Astrocyte (in vitro differentiated cells and primary cell): ENCODE results near the gene RSF1. TPM values are rescaled to one million over a fixed set of nuclear protein-coding genes. Genes with fewer than 3 reads are reported as not detected.
A peak's percentile ranks its signal among the peaks of the same experiment; 100 is the strongest.

Experiments used
- DNase-seq: peaks from one replicate; pipeline ENCODE4 v3.0.0-alpha.2; 2010; ENCODE audit warnings: low read depth
- FAIRE-seq: peaks from 2 replicates; lab custom pipeline; 2011; peaks lifted over from hg19 to GRCh38; lab: Jason Lieb, UNC
- H2AFZ ChIP-seq: 2 replicates; pipeline ENCODE4 v1.6.0; 2012; ENCODE audit warnings: low read depth, low read length, inconsistent platforms
- H3K27ac ChIP-seq: 2 replicates; pipeline ENCODE4 v1.5.1; 2011; ENCODE audit warnings: low read depth, low read length, inconsistent platforms
- H3K27me3 ChIP-seq: 2 replicates; pipeline ENCODE4 v1.6.0; 2011; ENCODE audit warnings: low read length, inconsistent platforms; ENCODE audit not compliant: insufficient read depth
- H3K36me3 ChIP-seq: 2 replicates; pipeline ENCODE4 v1.5.1; 2011; ENCODE audit warnings: low read length, inconsistent platforms; ENCODE audit not compliant: insufficient read depth
- H3K4me1 ChIP-seq: 2 replicates; pipeline ENCODE4 v1.5.1; 2011; ENCODE audit warnings: low read length, inconsistent platforms; ENCODE audit not compliant: insufficient read depth
- H3K4me2 ChIP-seq: 2 replicates; pipeline ENCODE4 v1.6.0; 2012; ENCODE audit warnings: low read length, inconsistent platforms
- H3K4me3 ChIP-seq: 2 replicates; pipeline ENCODE4 v1.5.1; 2011; ENCODE audit warnings: low read depth, mild to moderate bottlenecking, low read length, inconsistent platforms; ENCODE audit not compliant: insufficient read depth
- H3K79me2 ChIP-seq: 2 replicates; pipeline ENCODE4 v1.6.0; 2012; ENCODE audit warnings: mild to moderate bottlenecking, low read length, inconsistent platforms; ENCODE audit not compliant: insufficient read depth
- H3K9ac ChIP-seq: 2 replicates; pipeline ENCODE4 v1.6.0; 2012; ENCODE audit warnings: mild to moderate bottlenecking, low read length, inconsistent platforms
- H3K9me3 ChIP-seq: 2 replicates; pipeline ENCODE4 v1.5.1; 2012; ENCODE audit warnings: low read depth, mild to moderate bottlenecking, low read length, inconsistent platforms; ENCODE audit not compliant: insufficient read depth
- H4K20me1 ChIP-seq: 2 replicates; pipeline ENCODE4 v1.6.0; 2012; ENCODE audit warnings: low read length, inconsistent platforms; ENCODE audit not compliant: insufficient read depth
- H3K27ac Mint-ChIP-seq: one replicate; pipeline ENCODE4 v1.8.0; 2021; ENCODE audit warnings: mild to moderate bottlenecking, mixed read lengths; ENCODE audit not compliant: unreplicated experiment
- H3K27me3 Mint-ChIP-seq: one replicate; pipeline ENCODE4 v1.8.0; 2021; ENCODE audit warnings: low read depth, mixed read lengths; ENCODE audit not compliant: unreplicated experiment
- H3K36me3 Mint-ChIP-seq: one replicate; pipeline ENCODE4 v1.8.0; 2021; ENCODE audit warnings: low read depth, mixed read lengths; ENCODE audit not compliant: unreplicated experiment
- H3K4me1 Mint-ChIP-seq: one replicate; pipeline ENCODE4 v1.8.0; 2021; ENCODE audit warnings: low read depth, mixed read lengths; ENCODE audit not compliant: unreplicated experiment
- H3K4me3 Mint-ChIP-seq: one replicate; pipeline ENCODE4 v1.8.0; 2021; ENCODE audit warnings: mild to moderate bottlenecking, moderate library complexity, mixed read lengths; ENCODE audit not compliant: unreplicated experiment
- H3K9me3 Mint-ChIP-seq: one replicate; pipeline ENCODE4 v1.8.0; 2021; ENCODE audit warnings: mild to moderate bottlenecking, mixed read lengths; ENCODE audit not compliant: unreplicated experiment
- EZH2 ChIP-seq: IDR thresholded peaks from 2 replicates; pipeline ENCODE4 v1.6.1; 2012; ENCODE audit warnings: mild to moderate bottlenecking, low read length, inconsistent platforms; ENCODE audit not compliant: insufficient read depth
- total RNA-seq: library from RNA; stranded (reverse); gene quantifications from 2 replicates; pipeline ENCODE4 v1.2.1, GENCODE V29; 2021
- TF ChIP-seq, protein P1 (sequence below): IDR thresholded peaks from 2 replicates; pipeline ENCODE4 v1.5.1; 2011; ENCODE audit warnings: low read depth, mild to moderate bottlenecking, inconsistent platforms, low read length, moderate library complexity; ENCODE audit not compliant: insufficient read depth

Gene RSF1
- total RNA-seq, 1 donor from 2014 or later, result 84.0 TPM

DNA sequence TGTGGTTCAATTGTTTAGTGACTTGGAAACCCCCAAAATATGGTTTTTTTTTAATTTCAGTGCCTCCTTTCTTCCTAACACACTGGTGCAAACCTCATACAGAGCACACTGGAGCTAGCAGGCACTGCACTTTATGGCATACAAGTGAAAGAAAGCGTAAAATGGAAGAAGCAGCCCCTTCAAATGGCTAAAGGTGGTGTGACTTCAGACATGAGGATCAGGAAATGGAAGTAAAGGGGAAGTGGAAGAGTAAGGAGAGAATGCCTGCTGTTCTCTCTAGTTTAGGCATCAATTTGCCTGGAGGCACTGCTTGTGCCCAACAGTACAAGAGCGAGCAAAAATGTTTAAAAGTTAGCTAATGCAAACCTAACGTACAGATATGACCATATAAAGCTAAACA, 5.7 kb downstream of the RSF1 start:
- H3K9me3 ChIP-seq, result no peaks in the 10 kb centered on the region
- H3K36me3 ChIP-seq, result peaks cover 4% of the 10 kb centered on the region
- no peak overlapping the region for H3K4me2 ChIP-seq
- no peaks in the 10 kb centered on the region for H3K4me1 ChIP-seq
- H3K36me3 Mint-ChIP-seq, result peaks cover 10% of the 10 kb centered on the region
- no peaks in the 10 kb centered on the region for H3K27me3 ChIP-seq
- no peak overlapping the region for H3K4me3 ChIP-seq
- peaks cover 100% of the 10 kb centered on the region for H3K79me2 ChIP-seq
- FAIRE-seq (no peak), DNase-seq (no peak)
- no peak overlapping the region for H3K4me3 Mint-ChIP-seq
- H3K27me3 Mint-ChIP-seq, result no peaks in the 10 kb centered on the region
- H3K9me3 Mint-ChIP-seq, result peaks cover 3% of the 10 kb centered on the region
- no peak overlapping the region for H3K27ac ChIP-seq
- H2AFZ ChIP-seq, result no peak overlapping the region
- H4K20me1 ChIP-seq, result peaks cover 98% of the 10 kb centered on the region
- TF ChIP-seq, protein P1, sequence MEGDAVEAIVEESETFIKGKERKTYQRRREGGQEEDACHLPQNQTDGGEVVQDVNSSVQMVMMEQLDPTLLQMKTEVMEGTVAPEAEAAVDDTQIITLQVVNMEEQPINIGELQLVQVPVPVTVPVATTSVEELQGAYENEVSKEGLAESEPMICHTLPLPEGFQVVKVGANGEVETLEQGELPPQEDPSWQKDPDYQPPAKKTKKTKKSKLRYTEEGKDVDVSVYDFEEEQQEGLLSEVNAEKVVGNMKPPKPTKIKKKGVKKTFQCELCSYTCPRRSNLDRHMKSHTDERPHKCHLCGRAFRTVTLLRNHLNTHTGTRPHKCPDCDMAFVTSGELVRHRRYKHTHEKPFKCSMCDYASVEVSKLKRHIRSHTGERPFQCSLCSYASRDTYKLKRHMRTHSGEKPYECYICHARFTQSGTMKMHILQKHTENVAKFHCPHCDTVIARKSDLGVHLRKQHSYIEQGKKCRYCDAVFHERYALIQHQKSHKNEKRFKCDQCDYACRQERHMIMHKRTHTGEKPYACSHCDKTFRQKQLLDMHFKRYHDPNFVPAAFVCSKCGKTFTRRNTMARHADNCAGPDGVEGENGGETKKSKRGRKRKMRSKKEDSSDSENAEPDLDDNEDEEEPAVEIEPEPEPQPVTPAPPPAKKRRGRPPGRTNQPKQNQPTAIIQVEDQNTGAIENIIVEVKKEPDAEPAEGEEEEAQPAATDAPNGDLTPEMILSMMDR, result no peak
- no peak for TF ChIP-seq EZH2
- H3K27ac Mint-ChIP-seq, result no peak overlapping the region
- peaks cover 16% of the 10 kb centered on the region for H3K4me1 Mint-ChIP-seq
- H3K9ac ChIP-seq, result no peak overlapping the region

DNA sequence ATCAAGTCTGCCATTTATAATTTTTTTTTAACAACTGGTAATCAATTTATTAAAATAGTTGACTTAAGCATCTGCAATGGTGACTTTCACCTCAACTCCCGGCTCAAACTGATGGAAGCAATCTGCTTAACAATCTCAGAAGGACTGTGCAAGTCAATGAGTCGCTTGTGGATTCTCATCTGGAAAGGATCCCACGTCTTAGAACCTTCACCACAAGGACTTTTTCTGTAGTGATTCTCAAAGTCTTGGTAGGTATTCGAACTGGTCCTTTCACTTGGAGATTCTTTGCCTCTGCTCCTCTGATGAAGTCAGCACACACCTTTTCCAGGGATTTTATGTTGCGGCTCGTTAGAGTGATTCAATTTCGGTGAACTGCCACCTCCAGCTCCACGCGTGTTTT, 7.3 kb downstream of the RSF1 start:
- Histone ChIP-seq H3K4me3 (no peak overlapping the region), H2AFZ (no peak overlapping the region), H3K79me2 (peaks cover 97% of the 10 kb centered on the region), H3K36me3 (peaks cover 4% of the 10 kb centered on the region), H4K20me1 (peaks cover 95% of the 10 kb centered on the region), H3K9me3 (no peaks in the 10 kb centered on the region), H3K27me3 (no peaks in the 10 kb centered on the region), H3K27ac (no peak overlapping the region), H3K9ac (no peak overlapping the region), H3K4me2 (no peak overlapping the region), H3K4me1 (no peaks in the 10 kb centered on the region)
- peak; percentile 36 for DNase-seq
- peaks cover 3% of the 10 kb centered on the region for H3K9me3 Mint-ChIP-seq
- peak overlapping the region; percentile 47 for H3K27ac Mint-ChIP-seq
- no peak for FAIRE-seq
- no peaks in the 10 kb centered on the region for H3K27me3 Mint-ChIP-seq
- peaks cover 10% of the 10 kb centered on the region for H3K36me3 Mint-ChIP-seq
- H3K4me3 Mint-ChIP-seq, result no peak overlapping the region
- TF ChIP-seq, protein P1, result no peak
- no peak for TF ChIP-seq EZH2
- peaks cover 14% of the 10 kb centered on the region for H3K4me1 Mint-ChIP-seq

DNA sequence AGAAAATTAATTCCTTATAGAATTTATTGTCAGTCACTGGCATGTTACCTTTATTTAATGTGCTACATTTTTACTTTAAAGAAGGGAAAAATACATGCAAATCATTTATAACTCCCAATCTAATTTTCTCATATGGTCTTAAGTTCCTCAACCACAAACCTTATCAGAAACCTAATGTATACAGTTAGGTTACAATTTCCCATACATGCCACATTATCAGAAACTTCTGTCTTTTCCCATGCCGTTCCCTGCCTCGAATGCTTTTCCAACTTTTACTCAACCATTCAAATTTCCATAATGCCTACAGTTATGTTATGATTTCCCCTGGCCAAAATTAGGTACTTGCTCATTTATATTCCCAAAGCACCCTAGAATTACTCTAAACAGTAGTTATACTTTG, 13.5 kb downstream of the RSF1 start:
- Histone ChIP-seq H3K36me3 (peaks cover 4% of the 10 kb centered on the region), H3K4me1 (no peaks in the 10 kb centered on the region), H3K9ac (no peak overlapping the region), H3K4me3 (no peak overlapping the region), H2AFZ (no peak overlapping the region), H4K20me1 (peaks cover 94% of the 10 kb centered on the region), H3K4me2 (no peak overlapping the region), H3K27me3 (no peaks in the 10 kb centered on the region), H3K9me3 (no peaks in the 10 kb centered on the region), H3K79me2 (peaks cover 97% of the 10 kb centered on the region), H3K27ac (no peak overlapping the region)
- DNase-seq (no peak), FAIRE-seq (no peak)
- TF ChIP-seq, protein P1, result no peak
- TF ChIP-seq EZH2, result no peak
- H3K4me3 Mint-ChIP-seq, result no peak overlapping the region
- no peak overlapping the region for H3K27ac Mint-ChIP-seq
- H3K27me3 Mint-ChIP-seq, result no peaks in the 10 kb centered on the region
- H3K36me3 Mint-ChIP-seq, result peaks cover 4% of the 10 kb centered on the region
- peaks cover 2% of the 10 kb centered on the region for H3K4me1 Mint-ChIP-seq
- no peaks in the 10 kb centered on the region for H3K9me3 Mint-ChIP-seq
